ENCODE measurements around the gene CCND1.

CCND1 gene

GRCh38 chr11:69671734-69672465 is 30.9 kb downstream of the CCND1 start:
- Histone ChIP-seq H3K4me1 (ENCODE audit: control insufficient read depth, low read length) (peaks cover 15% of the 10 kb centered on the region), H3K9me2 (replicated peaks; ENCODE audit: control insufficient read depth, low read length) (no peaks in the 10 kb centered on the region), H3K36me3 (ENCODE audit: control insufficient read depth, low read length) (peaks cover 53% of the 10 kb centered on the region), H3K27ac (ENCODE audit: low read depth, low read length) (no peak overlapping the region), H3K27me3 (ENCODE audit: control insufficient read depth, low read length) (no peaks in the 10 kb centered on the region), H3K4me3 (ENCODE audit: low read length) (no peak overlapping the region), H3K4me2 (ENCODE audit: low read length) (no peak overlapping the region), H3K79me2 (ENCODE audit: control insufficient read depth, low read length) (peaks cover 30% of the 10 kb centered on the region), H4K20me1 (ENCODE audit: control insufficient read depth, insufficient read depth, low read depth, low read length) (peaks cover 11% of the 10 kb centered on the region), H3K9me3 (ENCODE audit: control insufficient read depth, insufficient read depth, low read length) (no peaks in the 10 kb centered on the region), H3F3A (ENCODE audit: control insufficient read depth, insufficient read depth) (0 out of 2 replicates have a peak, but pooled peaks cover 3% of the 10 kb centered on the region)
- TF ChIP-seq EZH2phosphoT487 (IDR thresholded peaks at IDR 0.05; ENCODE audit: borderline replicate concordance, low read length) = no peak
- TF ChIP-seq, protein P1, sequence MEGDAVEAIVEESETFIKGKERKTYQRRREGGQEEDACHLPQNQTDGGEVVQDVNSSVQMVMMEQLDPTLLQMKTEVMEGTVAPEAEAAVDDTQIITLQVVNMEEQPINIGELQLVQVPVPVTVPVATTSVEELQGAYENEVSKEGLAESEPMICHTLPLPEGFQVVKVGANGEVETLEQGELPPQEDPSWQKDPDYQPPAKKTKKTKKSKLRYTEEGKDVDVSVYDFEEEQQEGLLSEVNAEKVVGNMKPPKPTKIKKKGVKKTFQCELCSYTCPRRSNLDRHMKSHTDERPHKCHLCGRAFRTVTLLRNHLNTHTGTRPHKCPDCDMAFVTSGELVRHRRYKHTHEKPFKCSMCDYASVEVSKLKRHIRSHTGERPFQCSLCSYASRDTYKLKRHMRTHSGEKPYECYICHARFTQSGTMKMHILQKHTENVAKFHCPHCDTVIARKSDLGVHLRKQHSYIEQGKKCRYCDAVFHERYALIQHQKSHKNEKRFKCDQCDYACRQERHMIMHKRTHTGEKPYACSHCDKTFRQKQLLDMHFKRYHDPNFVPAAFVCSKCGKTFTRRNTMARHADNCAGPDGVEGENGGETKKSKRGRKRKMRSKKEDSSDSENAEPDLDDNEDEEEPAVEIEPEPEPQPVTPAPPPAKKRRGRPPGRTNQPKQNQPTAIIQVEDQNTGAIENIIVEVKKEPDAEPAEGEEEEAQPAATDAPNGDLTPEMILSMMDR (IDR thresholded peaks at IDR 0.05; ENCODE audit: low read depth, low read length, poor library complexity, severe bottlenecking) = no peak

GRCh38 chr11:69674267-69674885 is 33.4 kb downstream of the CCND1 start:
- H4K20me1 ChIP-seq (ENCODE audit: control insufficient read depth, insufficient read depth, low read depth, low read length) = peaks cover 10% of the 10 kb centered on the region
- 0 out of 2 replicates have a peak, but pooled peaks cover 5% of the 10 kb centered on the region for H3K27me3 ChIP-seq (ENCODE audit: control insufficient read depth, low read length)
- H3K79me2 ChIP-seq (ENCODE audit: control insufficient read depth, low read length) = peaks cover 28% of the 10 kb centered on the region
- TF ChIP-seq, protein P1 (IDR thresholded peaks at IDR 0.05; ENCODE audit: low read depth, low read length, poor library complexity, severe bottlenecking) = no peak
- TF ChIP-seq EZH2phosphoT487 (IDR thresholded peaks at IDR 0.05; ENCODE audit: borderline replicate concordance, low read length) = no peak
- peaks cover 15% of the 10 kb centered on the region for H3K4me1 ChIP-seq (ENCODE audit: control insufficient read depth, low read length)
- H3K4me2 ChIP-seq (ENCODE audit: low read length) = peak overlapping the region; percentile 84
- H3F3A ChIP-seq (ENCODE audit: control insufficient read depth, insufficient read depth) = 0 out of 2 replicates have a peak, but pooled peaks cover 3% of the 10 kb centered on the region
- peaks cover 43% of the 10 kb centered on the region for H3K36me3 ChIP-seq (ENCODE audit: control insufficient read depth, low read length)
- H3K9me3 ChIP-seq (ENCODE audit: control insufficient read depth, insufficient read depth, low read length) = no peaks in the 10 kb centered on the region
- H3K9me2 ChIP-seq (replicated peaks; ENCODE audit: control insufficient read depth, low read length) = no peaks in the 10 kb centered on the region
- H3K4me3 ChIP-seq (ENCODE audit: low read length) = peak overlapping the region; percentile 99
- no peak overlapping the region for H3K27ac ChIP-seq (ENCODE audit: low read depth, low read length)

GRCh38 chr11:69674886-69675714 is 34.1 kb downstream of the CCND1 start, which contains the start of gene LTO1:
TSS of gene LTO1 (minus strand) at chr11:69675353. CDS start at chr11:69675239, 114 bp downstream.
- Histone ChIP-seq H3K36me3 (ENCODE audit: control insufficient read depth, low read length) (peaks cover 35% of the 10 kb centered on the region), H3K4me1 (ENCODE audit: control insufficient read depth, low read length) (peaks cover 15% of the 10 kb centered on the region), H3K9me2 (replicated peaks; ENCODE audit: control insufficient read depth, low read length) (no peaks in the 10 kb centered on the region), H3K27me3 (ENCODE audit: control insufficient read depth, low read length) (0 out of 2 replicates have a peak, but pooled peaks cover 5% of the 10 kb centered on the region), H4K20me1 (ENCODE audit: control insufficient read depth, insufficient read depth, low read depth, low read length) (peaks cover 6% of the 10 kb centered on the region; the same call in 1 of the 2 replicates), H3K4me2 (ENCODE audit: low read length) (peak within 1 kb of the TSS; percentile 84), H3K27ac (ENCODE audit: low read depth, low read length) (no peak within 1 kb of the TSS), H3K9me3 (ENCODE audit: control insufficient read depth, insufficient read depth, low read length) (no peaks in the 10 kb centered on the region), H3K79me2 (ENCODE audit: control insufficient read depth, low read length) (peaks cover 25% of the 10 kb centered on the region), H3K4me3 (ENCODE audit: low read length) (peak within 1 kb of the TSS; percentile 99), H3F3A (ENCODE audit: control insufficient read depth, insufficient read depth) (0 out of 2 replicates have a peak, but pooled peaks cover 3% of the 10 kb centered on the region)
- TF ChIP-seq EZH2phosphoT487 (IDR thresholded peaks at IDR 0.05; ENCODE audit: borderline replicate concordance, low read length) = no peak

Measured in DOHH2 (cell line).